ENCODE data around the gene DHX40.

DNA sequence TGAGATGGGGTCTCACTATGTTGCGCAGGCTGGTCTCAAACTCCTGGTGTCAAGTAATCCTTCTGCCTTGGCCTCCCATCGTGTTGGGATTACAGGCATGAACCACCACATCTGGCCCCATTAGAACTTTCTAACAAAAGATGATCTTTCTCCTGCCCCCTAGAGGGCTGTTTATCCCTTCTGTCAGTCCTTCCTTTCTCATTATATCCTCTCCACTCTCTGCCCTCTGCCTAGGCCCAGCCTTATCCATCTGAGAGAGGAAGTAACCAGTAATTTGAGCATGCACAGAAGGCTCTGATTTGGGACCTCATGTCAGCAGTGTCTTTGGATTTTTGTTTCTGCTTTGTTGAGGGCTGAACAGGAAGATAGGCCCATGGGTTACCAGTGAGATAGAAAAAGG lies 4.4 kb upstream of the DHX40 start:
- TF ChIP-seq EP300 (IDR thresholded peaks at IDR 0.05), result no peak
- TF ChIP-seq CTCF (IDR thresholded peaks at IDR 0.05), result no peak
